Keratinocyte (primary cell): ENCODE results near the gene ADCY5. TPM values are rescaled to one million over a fixed set of nuclear protein-coding genes. Genes with fewer than 3 reads are reported as not detected.

ENCODE experiments used
- DNase-seq: peaks from one replicate; pipeline ENCODE4 v3.0.0-alpha.2; 2011; ENCODE audit warnings: low read depth, missing footprints, low spot score
- FAIRE-seq: peaks from 2 replicates; lab custom pipeline; 2011; peaks lifted over from hg19 to GRCh38; lab: Jason Lieb, UNC
- H2AFZ ChIP-seq: 2 replicates; pipeline ENCODE4 v1.6.0; 2012; ENCODE audit warnings: low read length, control low read depth, inconsistent platforms; ENCODE audit not compliant: control insufficient read depth
- H3K27ac ChIP-seq: 2 replicates; pipeline ENCODE4 v1.5.1; 2011; ENCODE audit warnings: low read length; ENCODE audit not compliant: control insufficient read depth, insufficient read depth
- H3K27me3 ChIP-seq: 3 replicates; pipeline ENCODE4 v1.6.0; 2011; ENCODE audit warnings: low read length; ENCODE audit not compliant: control insufficient read depth, insufficient read depth; ENCODE audit errors: extremely low read depth
- H3K36me3 ChIP-seq, 2 experiments: 2 replicates in 1 of 2; 3 replicates in 1 of 2; pipeline ENCODE4 v1.5.1; 2011; ENCODE audit warnings: low read length in 2 of 2, mild to moderate bottlenecking in 1 of 2; ENCODE audit not compliant: control insufficient read depth in 2 of 2, insufficient read depth in 2 of 2; ENCODE audit errors: extremely low read depth in 1 of 2
- H3K4me1 ChIP-seq: 3 replicates; pipeline ENCODE4 v1.5.1; 2011; ENCODE audit warnings: low read length; ENCODE audit not compliant: control insufficient read depth, insufficient read depth; ENCODE audit errors: extremely low read depth
- H3K4me2 ChIP-seq: 3 replicates; pipeline ENCODE4 v1.6.0; 2011; ENCODE audit warnings: low read depth, low read length; ENCODE audit not compliant: control insufficient read depth, insufficient read depth; ENCODE audit errors: extremely low read depth
- H3K4me3 ChIP-seq, 3 experiments: fragments of 200-600 bp in 1 of 3; sonication (generic) in 1 of 3; 2 replicates in 2 of 3; 3 replicates in 1 of 3; pipeline ENCODE4 v1.5.1; 2011 to 2016; ENCODE audit warnings: low read length in 3 of 3, mild to moderate bottlenecking in 3 of 3, control low read depth in 2 of 3, inconsistent platforms in 1 of 3, low read depth in 1 of 3, mixed read lengths in 1 of 3, mixed run types in 1 of 3, moderate library complexity in 1 of 3; ENCODE audit not compliant: control insufficient read depth in 2 of 3, insufficient read depth in 2 of 3; ENCODE audit errors: extremely low read depth in 1 of 3
- H3K79me2 ChIP-seq: 2 replicates; pipeline ENCODE4 v1.6.0; 2012; ENCODE audit warnings: low read length; ENCODE audit not compliant: control insufficient read depth, insufficient read depth
- H3K9ac ChIP-seq: 3 replicates; pipeline ENCODE4 v1.6.0; 2011; ENCODE audit warnings: low read length; ENCODE audit not compliant: control insufficient read depth, insufficient read depth; ENCODE audit errors: extremely low read depth
- H3K9me1 ChIP-seq: 3 replicates; pipeline ENCODE4 v1.6.0; 2011; ENCODE audit warnings: low read length; ENCODE audit not compliant: control insufficient read depth, insufficient read depth; ENCODE audit errors: extremely low read depth
- H3K9me3 ChIP-seq: 2 replicates; pipeline ENCODE4 v1.5.1; 2012; ENCODE audit warnings: low read depth, low read length; ENCODE audit not compliant: control insufficient read depth
- H4K20me1 ChIP-seq: 3 replicates; pipeline ENCODE4 v1.6.0; 2011; ENCODE audit warnings: low read length; ENCODE audit not compliant: control insufficient read depth, insufficient read depth; ENCODE audit errors: extremely low read depth
- CTCF ChIP-seq, 3 experiments: IDR thresholded peaks in 1 of 3; conservative IDR thresholded peaks in 1 of 3; optimal IDR thresholded peaks in 1 of 3; 2 replicates in 2 of 3; 3 replicates in 1 of 3; pipeline versions ENCODE3 to v1.5.1; 2011; ENCODE audit warnings: low read length in 3 of 3, mild to moderate bottlenecking in 3 of 3, moderate library complexity in 2 of 3, control low read depth in 1 of 3, inconsistent platforms in 1 of 3; ENCODE audit not compliant: insufficient read depth in 2 of 3; ENCODE audit errors: extremely low read depth in 1 of 3
- EZH2 ChIP-seq: IDR thresholded peaks from one replicate; pipeline ENCODE4 v1.6.1; 2012; ENCODE audit warnings: inconsistent platforms, mild to moderate bottlenecking, low read length, moderate library complexity
- dilution Hi-C: fragments of 300-500 bp; cut with MboI; formaldehyde crosslinking; loops from one replicate; pipeline ENCODE4 v1.7.0; 2020; ENCODE audit warnings: low sequenced_read_pairs; ENCODE audit not compliant: extremely low pct_ligation_motif_present
- polyA plus RNA-seq, 5 experiments: library from polyadenylated mRNA; depleted of rRNA in 3 of 5; stranded (reverse) in 3 of 5; stranded (forward) in 1 of 5; unstranded in 1 of 5; fragments of >200 nt; gene quantifications; 1 replicate in 1 of 5; 2 replicates in 3 of 5; 3 replicates in 1 of 5; pipeline versions ENCODE4 v1.2.1 to v1.2.3, GENCODE V29; 2011 to 2012; ENCODE audit warnings: missing spikeins in 2 of 5, low read depth in 1 of 5, low replicate concordance in 1 of 5

ADCY5 gene
- polyA plus RNA-seq, 1 donor (not counting 4 experiments of a cell fraction or from before 2014, with no cell fraction given) = not detected

- Histone ChIP-seq H3K4me2 (no peak overlapping the region), H3K4me3 (no peak overlapping the region), H3K4me1 (no peaks in the 10 kb centered on the region), H4K20me1 (no peaks in the 10 kb centered on the region), H3K9me1 (no peaks in the 10 kb centered on the region), H2AFZ (no peak overlapping the region), H3K9me3 (no peaks in the 10 kb centered on the region), H3K9ac (no peak overlapping the region), H3K27me3 (peaks cover 10% of the 10 kb centered on the region), H3K27ac (no peak overlapping the region), H3K79me2 (no peaks in the 10 kb centered on the region), H3K36me3 (no peaks in the 10 kb centered on the region)
- no peak for FAIRE-seq
- no peak for DNase-seq
- TF ChIP-seq CTCF (optimal IDR thresholded peaks at IDR 0.05 in 1 of 3, IDR thresholded peaks at IDR 0.05 in 1 of 3, conservative IDR thresholded peaks at IDR 0.05 in 1 of 3; ENCODE audit: extremely low read depth in 1 of 3, insufficient read depth in 2 of 3, low read length in 3 of 3) (no peak), EZH2 (no peak)
- dilution Hi-C loops = no loop called here
Observed at GRCh38 chr3:123300583-123300982, 148.3 kb downstream of the ADCY5 start.

GRCh38 chr3:123300056-123300455 is 148.8 kb downstream of the ADCY5 start:
- H3K27me3 ChIP-seq = peaks cover 10% of the 10 kb centered on the region
- TF ChIP-seq CTCF (optimal IDR thresholded peaks at IDR 0.05 in 1 of 3, IDR thresholded peaks at IDR 0.05 in 1 of 3, conservative IDR thresholded peaks at IDR 0.05 in 1 of 3; ENCODE audit: extremely low read depth in 1 of 3, insufficient read depth in 2 of 3, low read length in 3 of 3) (no peak), EZH2 (no peak)
- dilution Hi-C loops = no loop called here
- no peak overlapping the region for H3K4me2 ChIP-seq
- no peak overlapping the region for H2AFZ ChIP-seq
- no peaks in the 10 kb centered on the region for H3K9me3 ChIP-seq
- no peak overlapping the region for H3K9ac ChIP-seq
- H3K27ac ChIP-seq = no peak overlapping the region
- H3K4me1 ChIP-seq = no peaks in the 10 kb centered on the region
- no peaks in the 10 kb centered on the region for H3K79me2 ChIP-seq
- DNase-seq (no peak), FAIRE-seq (no peak)
- H4K20me1 ChIP-seq = no peaks in the 10 kb centered on the region
- H3K9me1 ChIP-seq = no peaks in the 10 kb centered on the region
- no peaks in the 10 kb centered on the region for H3K36me3 ChIP-seq
- no peak overlapping the region for H3K4me3 ChIP-seq
